Left ventricle myocardium superior (tissue), 1 donor: ENCODE results near the gene JUN. TPM values are rescaled to one million over a fixed set of nuclear protein-coding genes. Genes with fewer than 3 reads are reported as not detected.
A peak's percentile ranks its signal among the peaks of the same experiment; 100 is the strongest.

ENCODE experiments used
- ATAC-seq: fragments of 200-7000 bp; cut with Tn5 transposase; one replicate; pipeline ENCODE4 v1.9.1; 2020; ENCODE audit warnings: mild to moderate bottlenecking, moderate library complexity
- DNase-seq: peaks from one replicate; pipeline ENCODE4 v3.0.0-alpha.2; 2020
- intact Hi-C: fragments of 100-400 bp; cut with micrococcal nuclease; formaldehyde crosslinking; loops from one replicate; pipeline ENCODE4 v1.11.0; 2022
- total RNA-seq: library from RNA; stranded (reverse); fragmentation: NEBNext Ultra II Directional; extraction: Animal tissue kit (Norgen Biotek cat#: 25700); gene quantifications from one replicate; pipeline ENCODE4 v1.2.1, GENCODE V29; 2021
- donor health status: DM: no; HTN: yes; CAD: no; lungs with severe emphysema.

The JUN gene
- total RNA-seq, 1 donor from 2014 or later: 54.6 TPM

- intact Hi-C loops: loop anchor here (5.0 kb wide), 1 partner anchor 955 kb away; no protein-coding TSS in a partner anchor
- DNase-seq (no peak), ATAC-seq (no peak)
Measured at GRCh38 chr1:58741678-58742553, 41.9 kb downstream of the JUN start.

- ATAC-seq: peak; percentile 64
- intact Hi-C loops: loop anchor here (5.0 kb wide), 1 partner anchor 957 kb away; no protein-coding TSS in a partner anchor
- no peak for DNase-seq
Measured at GRCh38 chr1:58739856-58740466, 43.9 kb downstream of the JUN start.

- intact Hi-C loops: no loop called here
- DNase-seq (no peak), ATAC-seq (peak; percentile 47)
Measured at GRCh38 chr1:58738876-58739275, 45.0 kb downstream of the JUN start.

- ATAC-seq (no peak), DNase-seq (no peak)
- intact Hi-C loops: no loop called here
Measured at GRCh38 chr1:58735586-58735985, 48.3 kb downstream of the JUN start.

- DNase-seq (no peak), ATAC-seq (no peak)
- intact Hi-C loops: no loop called here
Measured at GRCh38 chr1:58734630-58735029, 49.2 kb downstream of the JUN start.

GRCh38 chr1:58732087-58732775 lies 51.6 kb downstream of the JUN start:
- peak; percentile 44 for ATAC-seq
- no peak for DNase-seq
- intact Hi-C loops: no loop called here

Other genes starting within 250 kb of the JUN start
- gene OMA1, start 237.3 kb downstream of the JUN start, total RNA-seq: 29.4 TPM
- gene TACSTD2, start 206.8 kb downstream of the JUN start, total RNA-seq: 0.25 TPM
- 22.3 TPM for gene MYSM1, start 84.0 kb downstream of the JUN start, total RNA-seq